ENCODE measurements around the gene SEL1L3.

The SEL1L3 gene

DNA sequence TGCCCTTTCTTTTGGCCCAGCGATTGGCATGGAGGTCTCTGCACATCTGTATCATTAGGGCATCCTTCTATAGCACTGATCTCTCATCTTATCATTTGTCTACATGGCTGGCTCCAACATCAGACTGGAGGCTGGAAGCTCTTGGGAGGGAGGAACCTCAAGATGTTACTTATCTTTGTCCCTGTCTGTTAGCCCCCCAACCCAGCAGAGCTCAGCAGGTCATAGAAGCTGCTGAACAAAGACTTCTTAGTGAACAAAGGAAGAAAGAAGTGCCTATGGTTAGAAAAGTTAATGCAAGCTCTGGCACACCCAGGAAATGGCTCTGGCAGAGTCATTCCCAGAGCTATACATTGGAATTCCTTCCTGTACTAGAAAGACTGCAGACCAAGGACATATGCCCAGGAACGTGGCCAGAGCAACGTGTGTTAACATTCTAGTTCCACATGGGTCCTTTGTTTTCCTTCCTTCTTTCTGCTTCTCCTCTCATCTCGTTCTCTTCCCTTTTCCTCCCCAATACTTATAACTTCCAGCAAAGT, 74.0 kb downstream of the SEL1L3 start:
- DNase-seq (ENCODE audit: low spot score), result no peak

DNA sequence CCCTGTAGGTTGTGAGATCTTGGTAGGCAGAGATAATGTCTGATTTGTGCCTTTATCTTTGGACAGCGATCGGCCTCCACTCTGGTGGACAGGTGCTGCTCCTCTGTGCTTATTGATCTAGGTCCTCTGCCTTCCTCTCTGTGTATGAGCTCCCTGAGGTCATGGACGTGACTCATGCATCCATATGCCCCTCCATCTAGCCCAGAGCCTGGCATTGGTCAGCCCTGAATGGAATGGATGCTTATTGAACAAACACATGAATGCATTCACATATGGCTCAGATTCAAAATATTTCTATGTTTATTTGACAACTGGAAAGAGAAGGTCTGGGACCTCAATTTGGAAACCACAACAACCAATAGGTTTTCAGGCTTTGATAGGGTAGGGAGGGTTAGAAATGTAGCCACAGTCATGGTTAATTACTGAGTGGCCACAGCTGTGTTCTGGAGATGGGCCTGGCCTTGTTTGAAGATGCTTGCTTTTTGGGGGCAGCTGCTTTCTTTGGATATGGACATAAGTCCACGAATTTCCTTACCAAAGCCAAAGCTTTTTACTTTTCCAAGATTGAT, 76.2 kb downstream of the SEL1L3 start:
- DNase-seq (ENCODE audit: low spot score), result no peak

DNA sequence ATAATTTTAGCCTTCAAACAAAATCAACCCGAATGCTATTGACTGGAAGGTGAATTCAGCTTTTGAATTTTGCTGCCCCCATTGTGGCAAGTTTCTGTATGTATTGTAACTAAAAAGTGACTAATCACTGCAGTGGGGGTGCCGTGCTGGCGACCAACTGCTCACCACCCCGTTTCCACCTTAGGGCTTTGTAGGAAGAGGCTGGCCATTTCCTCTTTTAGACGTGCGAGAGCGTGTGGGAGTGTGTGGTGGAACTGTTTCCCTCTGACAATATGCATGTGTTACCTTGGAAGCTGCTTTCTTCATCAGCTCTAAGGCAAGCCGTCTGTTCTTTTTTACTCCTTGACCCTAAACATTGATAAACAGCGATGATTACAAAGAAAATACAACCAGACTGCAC, 78.8 kb downstream of the SEL1L3 start:
- DNase-seq (ENCODE audit: low spot score), result no peak

DNA sequence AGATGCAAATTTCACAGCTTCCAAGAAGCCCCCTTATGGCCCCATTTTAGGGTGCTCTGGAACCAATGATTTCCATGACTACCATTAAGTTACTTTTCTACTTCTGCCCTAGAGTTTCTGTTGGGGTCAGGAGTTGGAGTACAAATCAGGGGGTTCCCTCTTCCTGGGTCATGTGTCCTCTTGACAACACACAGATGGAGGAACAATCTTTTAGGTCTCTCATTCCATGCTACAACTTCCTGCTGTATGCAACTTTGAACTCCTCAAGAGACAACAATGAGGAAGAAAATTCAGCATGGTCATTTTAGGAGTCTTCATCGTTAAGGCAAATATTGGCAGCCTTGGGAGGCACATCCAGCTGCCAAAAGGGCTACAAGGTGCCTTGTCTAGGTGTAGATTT, 79.7 kb downstream of the SEL1L3 start:
- DNase-seq (ENCODE audit: low spot score), result no peak

DNA sequence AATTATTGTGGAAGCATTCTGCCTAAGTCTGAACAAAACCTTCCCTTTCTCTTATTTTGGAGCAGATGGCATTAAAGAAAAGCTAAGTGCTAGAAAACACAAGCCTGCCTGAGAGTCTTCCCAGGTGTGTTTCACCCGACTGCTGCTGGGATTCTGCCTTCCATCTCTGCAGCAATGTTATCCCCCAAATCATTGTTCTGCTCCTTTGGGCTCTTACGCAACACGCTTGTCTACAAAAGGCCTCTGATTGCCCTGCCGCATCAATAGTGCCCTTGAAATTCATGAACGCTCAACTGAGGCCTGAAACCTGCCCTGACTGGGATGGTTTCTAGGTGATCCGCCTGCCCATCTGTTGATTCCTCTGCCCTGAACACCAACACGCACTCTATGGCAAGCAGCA, 80.3 kb downstream of the SEL1L3 start:
- no peak for DNase-seq (ENCODE audit: low spot score)

DNA sequence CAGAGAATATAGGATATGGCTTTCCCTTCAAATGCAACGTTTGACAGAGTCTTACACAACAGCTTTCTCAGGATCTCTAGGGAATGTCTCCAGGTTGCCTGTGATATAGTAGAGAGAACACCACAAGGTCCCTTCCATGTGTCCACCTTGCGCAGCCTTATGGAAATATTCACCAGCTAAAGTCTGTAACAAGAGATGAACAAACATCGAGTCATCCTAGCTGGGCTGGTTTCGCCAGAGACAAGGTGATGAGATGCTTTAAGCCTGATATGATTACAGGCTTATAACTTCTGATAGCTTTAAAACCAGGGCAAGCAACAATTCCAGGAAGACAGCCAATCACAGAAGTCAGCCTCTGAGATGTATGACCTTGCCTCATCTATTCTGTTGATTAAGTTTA, 83.8 kb downstream of the SEL1L3 start:
- no peak for DNase-seq (ENCODE audit: low spot score)

DNA sequence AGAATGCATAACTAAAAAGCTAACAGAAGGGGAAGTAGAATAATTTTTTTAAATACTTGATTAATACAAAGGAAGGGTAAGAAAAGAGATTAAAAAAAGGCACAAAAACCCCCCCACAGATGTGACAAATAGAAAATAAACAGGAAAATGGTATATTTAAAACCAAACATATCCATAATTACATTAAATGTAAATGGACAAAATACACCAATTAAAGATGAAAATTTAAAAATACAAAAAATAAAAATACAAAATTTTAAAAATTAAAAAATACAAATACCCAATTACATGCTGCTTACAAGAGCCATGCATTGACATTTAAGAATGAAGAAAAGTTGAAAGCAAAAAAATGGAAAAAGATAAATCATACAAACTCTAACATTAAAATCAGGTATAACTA, 86.0 kb downstream of the SEL1L3 start:
- no peak for DNase-seq (ENCODE audit: low spot score)

DNA sequence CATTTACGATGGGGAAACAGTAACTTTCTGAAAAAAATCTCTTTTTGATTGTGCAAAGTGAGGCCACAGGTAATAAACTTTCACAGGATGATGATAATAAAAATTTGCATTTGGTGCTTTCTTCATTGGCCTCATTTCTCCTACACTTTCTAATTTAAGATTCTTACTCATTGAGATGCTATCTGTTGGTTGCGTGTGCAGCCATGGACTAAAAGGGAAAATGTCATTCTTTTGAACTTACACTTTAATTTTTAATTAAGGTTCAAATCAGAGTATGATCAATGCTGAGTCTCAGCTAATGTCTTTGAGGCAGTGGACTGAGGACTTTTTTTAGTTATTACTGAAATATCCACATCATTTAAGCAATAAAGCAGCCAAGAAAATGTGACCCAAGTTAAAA, 87.6 kb downstream of the SEL1L3 start:
- no peak for DNase-seq (ENCODE audit: low spot score)

DNA sequence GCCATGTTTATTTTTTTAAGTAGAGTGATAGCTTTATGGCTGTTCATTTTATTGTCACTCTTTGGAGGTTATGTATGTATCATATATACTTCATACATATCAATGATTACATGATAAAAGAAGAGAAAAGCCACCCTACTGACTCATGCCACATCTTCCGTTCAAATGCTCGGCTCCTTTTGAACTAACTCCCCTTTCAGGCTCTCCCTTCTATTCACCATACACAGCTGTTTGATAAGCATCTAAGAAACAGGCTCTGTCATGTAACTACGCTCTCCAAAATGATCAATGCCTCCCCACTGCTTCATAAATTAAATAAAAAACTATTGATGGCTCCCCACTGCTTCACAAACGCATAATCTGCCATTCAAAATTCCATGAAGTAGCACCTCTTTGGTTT, 89.4 kb downstream of the SEL1L3 start:
- DNase-seq (ENCODE audit: low spot score), result no peak

DNA sequence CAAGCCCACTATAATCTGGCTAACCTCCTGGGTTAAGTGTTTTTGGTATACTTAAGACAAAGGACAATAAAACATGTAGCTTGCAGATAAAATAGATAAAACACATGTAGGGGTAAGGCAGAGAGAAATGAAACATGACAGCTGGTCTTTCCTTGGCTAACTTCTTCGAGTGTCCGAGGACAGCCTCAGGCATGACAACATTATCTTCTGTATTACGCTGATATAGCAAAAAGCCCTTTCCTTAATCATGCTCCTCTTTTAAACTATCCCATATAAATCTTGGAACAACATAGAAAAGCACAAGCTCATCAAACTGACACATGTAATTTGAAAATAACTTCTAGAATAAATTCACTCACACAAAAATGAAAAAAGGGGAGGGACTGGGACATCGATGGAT, 91.1 kb downstream of the SEL1L3 start:
- no peak for DNase-seq (ENCODE audit: low spot score)

DNA sequence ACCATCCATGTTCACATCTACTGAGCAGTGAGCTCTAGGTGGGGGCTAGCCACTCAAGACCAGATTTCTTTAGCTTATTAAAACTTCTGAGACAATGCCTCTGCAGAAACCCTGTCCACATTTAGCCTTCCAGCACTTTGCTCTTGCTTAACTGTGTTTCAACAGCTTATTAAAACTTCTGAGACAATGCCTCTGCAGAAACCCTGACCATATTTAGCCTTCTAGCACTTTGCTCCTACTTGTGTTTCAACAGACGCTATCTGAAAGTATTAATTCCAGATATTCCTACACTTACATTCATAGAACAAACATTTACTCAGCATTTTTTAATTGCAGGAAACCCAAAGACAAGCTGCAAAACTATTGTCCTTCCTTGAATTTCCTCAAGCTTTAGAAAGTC, 91.9 kb downstream of the SEL1L3 start:
- DNase-seq (ENCODE audit: low spot score), result no peak

DNA sequence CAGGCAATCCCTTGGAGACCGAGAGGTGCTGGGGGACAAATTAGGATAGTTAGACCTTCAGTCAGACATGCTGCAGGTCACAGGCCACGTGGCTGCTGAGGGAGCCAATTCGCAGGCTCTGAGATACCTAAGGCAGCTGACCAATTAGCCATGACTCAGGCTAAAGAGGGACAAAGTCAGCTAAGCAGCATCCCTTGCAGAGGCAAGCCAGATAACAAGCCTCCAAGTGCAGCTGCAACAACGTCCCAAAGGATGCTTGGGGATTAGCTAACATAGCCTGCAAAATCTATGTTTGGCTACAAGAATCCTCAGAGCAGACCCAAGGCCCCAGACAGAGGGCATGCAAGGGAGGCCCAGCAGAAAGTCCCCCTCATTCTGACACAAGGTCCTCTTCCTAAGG, 93.5 kb downstream of the SEL1L3 start:
- DNase-seq (ENCODE audit: low spot score), result no peak

DNA sequence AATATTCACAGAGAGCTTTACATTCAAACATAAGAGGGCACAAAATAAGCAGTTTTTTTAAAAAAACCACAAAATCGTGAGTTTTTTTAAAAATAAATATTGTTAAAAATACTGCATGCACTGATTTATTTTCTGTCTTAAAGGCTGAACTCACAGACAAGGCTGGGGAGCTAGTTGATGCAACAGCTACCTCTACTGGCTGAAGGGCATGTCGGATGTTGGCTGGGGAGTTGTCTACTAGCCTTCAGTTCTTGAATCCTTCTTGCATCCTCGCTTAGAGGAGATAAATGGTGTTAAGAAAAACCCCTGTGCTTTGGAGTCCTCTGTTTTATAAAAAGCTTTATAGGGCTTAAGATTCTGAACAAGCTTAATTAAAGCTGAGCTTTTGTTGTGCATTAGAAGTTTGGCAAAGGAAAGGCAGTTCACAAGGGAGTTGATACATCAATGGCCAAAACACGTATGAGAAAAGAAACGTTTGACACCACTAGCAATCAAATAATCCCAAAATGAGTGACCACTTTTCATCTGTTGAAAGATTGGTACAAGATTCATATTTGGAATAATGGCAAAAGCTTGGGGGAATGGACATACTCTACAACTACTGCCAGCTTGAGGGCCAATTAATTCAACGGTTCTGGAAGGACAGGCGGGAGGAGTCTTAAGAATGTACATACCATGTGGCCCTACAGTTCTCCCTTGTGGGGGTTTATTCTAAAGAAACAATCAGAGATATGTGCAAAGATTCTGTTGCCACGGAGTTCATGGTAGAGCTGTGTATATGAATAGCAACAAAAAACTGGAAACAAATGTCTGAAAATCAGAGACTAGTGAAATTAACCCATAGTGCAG, 94.7 kb downstream of the SEL1L3 start:
- peak; percentile 70 for DNase-seq (ENCODE audit: low spot score)

DNA sequence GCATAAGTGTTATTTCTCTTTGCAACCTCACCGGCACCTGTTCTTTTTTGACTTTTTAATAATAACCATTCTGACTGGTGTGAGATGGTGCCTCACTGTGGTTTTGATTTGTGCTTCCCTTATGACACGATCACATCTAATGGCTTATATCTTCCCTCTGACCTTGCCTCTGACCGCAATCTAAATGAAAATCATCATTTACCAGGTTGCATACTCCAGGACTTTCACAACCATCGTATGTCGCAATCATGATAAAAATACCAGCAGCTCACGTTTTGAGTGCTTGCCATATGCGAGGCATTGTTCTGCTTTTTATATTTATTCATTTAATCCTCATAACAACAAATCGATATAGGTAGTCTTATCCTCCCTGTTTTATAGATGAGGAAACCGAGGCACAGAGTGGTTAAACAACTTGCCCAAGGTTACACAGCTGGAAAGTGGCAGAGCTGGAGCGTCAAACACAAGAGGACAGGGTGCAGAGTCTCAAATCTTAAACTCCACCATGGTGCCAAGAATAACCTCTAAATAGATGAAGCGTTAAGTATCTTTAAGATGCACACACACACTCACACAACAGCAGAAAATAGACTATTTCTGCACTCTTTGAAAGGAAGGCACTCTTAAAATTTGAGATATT, 102.2 kb downstream of the SEL1L3 start:
- no peak for DNase-seq (ENCODE audit: low spot score)

DNA sequence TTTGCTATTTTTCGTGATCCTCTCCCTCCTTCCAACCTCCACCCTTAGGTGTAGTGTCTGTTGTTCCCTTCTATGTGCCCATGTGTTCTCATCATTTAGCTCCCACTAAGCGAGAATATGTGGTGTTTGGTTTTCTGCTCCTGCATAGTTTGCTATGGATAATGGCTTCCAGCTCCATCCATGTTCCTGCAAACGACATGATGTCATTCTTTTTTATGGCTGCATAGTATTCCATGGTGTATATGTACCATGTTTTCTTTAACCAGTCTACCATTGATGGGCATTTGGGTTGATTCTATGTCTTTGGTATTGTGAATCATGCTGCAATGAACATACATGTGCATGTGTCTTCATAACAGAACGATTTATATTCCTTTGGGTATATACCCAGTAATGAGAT, 102.7 kb downstream of the SEL1L3 start:
- DNase-seq (ENCODE audit: low spot score), result no peak

DNA sequence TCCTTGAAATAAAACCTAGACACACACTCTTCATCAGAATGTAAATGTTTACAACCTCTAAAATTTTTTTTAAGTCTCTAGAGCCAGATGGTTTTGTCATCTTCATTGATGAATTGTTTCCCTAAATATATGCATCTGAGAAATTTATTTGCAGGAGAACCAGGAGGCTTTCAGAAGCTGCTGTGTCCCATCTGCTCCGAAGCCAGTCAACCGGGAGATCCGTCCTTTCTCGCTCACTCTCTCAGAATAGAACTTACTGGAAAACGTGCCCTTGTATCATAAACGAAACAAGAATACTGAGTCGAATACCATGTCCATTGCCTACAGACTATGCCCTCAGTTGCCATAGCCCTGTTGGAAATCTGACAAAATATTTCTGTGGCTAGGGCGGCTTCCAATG, 103.7 kb downstream of the SEL1L3 start:
- DNase-seq (ENCODE audit: low spot score), result no peak

DNA sequence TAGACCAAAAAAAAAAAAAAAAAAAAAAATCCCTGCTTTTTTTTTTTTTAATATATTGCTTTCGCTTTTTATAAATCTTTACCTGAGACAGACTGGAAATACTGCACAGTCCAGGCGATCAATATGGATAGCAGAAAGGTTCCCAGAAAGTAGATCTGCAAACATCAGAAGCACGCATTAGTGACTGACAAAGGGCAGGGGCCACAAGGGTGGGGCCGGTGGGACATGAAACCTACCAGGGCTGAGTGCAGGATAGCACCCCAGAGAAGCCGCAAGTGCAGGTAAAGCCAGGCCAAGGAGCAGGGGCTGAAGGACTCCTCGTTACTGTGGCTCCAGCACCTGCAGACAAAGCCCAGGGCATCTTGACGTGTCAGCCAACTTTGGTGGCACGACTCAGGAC, 105.3 kb downstream of the SEL1L3 start:
- no peak for DNase-seq (ENCODE audit: low spot score)

DNA sequence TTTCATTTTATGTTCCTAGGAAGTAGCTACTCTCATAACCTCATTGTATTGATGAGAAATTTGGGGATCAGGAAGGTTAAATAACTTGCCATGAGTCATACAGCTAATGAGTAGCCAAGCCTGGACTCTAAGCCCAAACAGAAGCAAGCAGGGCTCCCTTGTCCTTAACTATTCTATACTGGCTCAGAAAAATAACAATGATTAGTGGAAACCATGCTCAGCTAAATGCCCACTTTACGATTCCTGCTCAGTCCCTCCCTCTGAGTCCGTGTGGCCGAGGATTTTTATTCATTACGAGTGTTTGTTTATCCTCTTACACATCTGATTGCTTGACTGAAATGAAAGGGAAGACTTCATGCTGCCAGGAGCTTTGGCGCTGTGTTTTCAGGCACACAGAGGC, 106.3 kb downstream of the SEL1L3 start:
- DNase-seq (ENCODE audit: low spot score), result no peak

DNA sequence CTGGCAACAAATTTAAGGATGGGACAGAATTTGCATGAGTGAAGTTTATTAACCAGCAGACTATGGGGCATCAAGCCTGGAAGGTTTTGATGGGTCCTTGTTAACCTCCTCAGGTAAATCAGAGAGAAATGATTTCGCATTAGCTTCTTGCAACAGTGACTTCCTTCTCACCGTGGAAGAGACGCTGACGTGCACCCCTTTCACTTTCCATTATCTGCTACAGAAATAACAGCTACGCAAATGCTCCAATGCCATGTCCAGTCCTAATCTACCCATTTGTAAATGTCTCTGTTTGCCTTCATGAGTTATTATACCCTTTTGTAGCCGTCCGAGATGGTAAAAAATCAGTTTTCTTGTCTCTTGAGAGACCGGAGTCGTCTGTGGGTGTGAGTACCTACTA, 106.9 kb downstream of the SEL1L3 start:
- no peak for DNase-seq (ENCODE audit: low spot score)

DNA sequence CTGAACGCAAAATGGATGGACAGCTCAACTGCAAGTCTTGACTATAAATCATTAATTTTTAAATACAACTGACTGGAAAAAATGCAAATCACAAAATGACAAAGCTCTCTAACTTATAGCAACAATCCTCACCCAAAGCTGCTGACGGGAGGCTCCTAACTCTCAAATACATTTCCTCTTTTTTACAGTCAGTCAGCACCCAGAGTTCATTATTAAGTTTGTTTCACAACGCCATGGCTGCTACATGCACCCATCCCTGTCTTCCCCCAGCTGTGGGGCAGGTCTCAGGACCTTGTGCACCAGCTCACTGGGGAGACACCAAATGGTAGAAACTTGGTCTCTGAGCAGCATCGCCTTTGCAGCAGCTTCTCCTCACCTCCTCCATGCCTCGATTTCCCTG, 109.5 kb downstream of the SEL1L3 start:
- no peak for DNase-seq (ENCODE audit: low spot score)

DNA sequence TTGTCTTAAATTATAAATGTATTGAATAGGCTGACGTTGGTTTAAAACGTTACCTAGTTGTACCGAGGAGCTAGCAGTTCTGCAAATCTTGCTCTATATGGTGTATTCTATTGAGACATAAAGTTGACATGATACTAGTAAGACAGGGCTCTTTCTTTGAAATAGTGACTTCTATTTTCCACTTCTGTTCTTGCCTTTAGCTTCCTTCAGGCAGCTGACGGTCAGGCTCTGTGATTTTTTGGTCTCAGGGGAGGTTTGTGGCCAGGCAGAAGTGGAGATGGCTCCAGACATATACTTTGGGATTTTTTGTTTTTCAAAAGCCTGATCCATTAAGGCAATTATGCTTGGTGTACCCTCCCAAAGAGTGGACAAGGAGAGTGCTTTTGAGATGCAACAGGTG, 111.9 kb downstream of the SEL1L3 start:
- DNase-seq (ENCODE audit: low spot score), result no peak

DNA sequence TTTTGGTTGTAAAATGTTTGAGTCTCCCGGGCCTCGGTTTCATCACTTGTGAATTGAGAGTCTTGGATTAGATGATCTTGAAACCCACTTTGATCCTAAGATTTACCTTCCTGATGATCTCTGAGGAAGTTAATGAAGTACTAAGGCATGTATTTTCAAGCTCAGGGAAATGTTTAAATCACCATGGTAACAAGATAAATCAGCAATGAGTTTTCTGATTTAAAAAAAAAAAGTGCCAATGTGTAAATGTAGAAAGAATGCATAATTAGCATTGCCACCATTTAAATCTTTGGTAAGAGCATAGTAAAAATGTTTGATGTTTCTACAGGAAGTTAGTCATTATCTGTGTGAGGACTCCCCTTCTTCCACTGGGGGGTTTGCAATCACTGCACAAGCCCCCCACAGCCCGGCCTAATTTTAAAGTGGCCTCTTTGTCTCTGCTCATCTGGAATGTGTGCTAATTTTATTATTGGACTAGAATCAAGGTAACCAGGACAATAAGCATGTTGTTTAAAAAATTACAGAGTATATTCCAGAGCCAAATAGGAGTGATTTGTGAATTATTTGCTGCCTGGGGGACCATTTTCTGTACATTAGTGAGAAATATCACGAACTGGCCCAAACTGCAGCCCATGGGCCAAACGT, 113.5 kb downstream of the SEL1L3 start:
- DNase-seq (ENCODE audit: low spot score), result no peak

DNA sequence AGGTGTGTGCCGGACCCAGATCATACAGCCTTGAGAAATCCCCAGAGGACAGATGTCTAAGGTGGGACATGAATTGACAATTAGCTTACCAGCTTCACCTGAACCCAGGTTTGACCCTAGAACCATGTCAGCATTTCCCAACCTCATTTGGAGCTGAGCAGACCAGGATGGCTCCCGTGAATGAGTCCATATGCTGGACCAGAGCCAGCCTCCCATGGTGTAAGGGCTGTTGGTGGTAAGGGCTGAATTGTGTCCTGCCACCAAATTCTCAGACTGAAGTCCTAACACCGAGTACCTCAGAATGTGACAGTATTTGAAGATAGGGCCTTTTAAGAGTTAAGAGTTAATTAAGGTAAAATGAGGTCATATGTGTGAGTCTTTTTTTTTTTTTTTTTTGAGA, 118.8 kb downstream of the SEL1L3 start:
- DNase-seq (ENCODE audit: low spot score), result no peak

Measured in left forelimb (tissue), 1 donor.